HEK293 (cell line): Measurements from ENCODE around the gene RAB10.

Experiments
- CTCF ChIA-PET: fragments of 350-600 bp; formaldehyde crosslinking; extraction: SDS; loops from one replicate; lab custom pipeline; 2021; ENCODE audit warnings: antibody characterized with exemption; lab: Yijun Ruan, JAX
- POLR2A ChIA-PET: fragments of 300-600 bp; formaldehyde crosslinking; extraction: SDS; loops from one replicate; lab custom pipeline; 2020; ENCODE audit warnings: antibody characterized with exemption, inconsistent platforms; lab: Yijun Ruan, JAX
- H3K27ac ChIP-seq: fragments of 200-500 bp; sonication (Bioruptor generic); 2 replicates; pipeline ENCODE4 v1.5.1; 2014; ENCODE audit warnings: low read depth, low read length, control low read depth, inconsistent platforms; ENCODE audit errors: extremely low read depth
- H3K36me3 ChIP-seq, 2 experiments: fragments of 200-500 bp in 1 of 2; sonication (Bioruptor generic) in 1 of 2; 1 replicate in 1 of 2; 2 replicates in 1 of 2; pipeline ENCODE4 v1.5.1; 2014 to 2017; ENCODE audit warnings: inconsistent platforms in 2 of 2, low read length in 2 of 2; ENCODE audit not compliant: control insufficient read depth in 2 of 2, insufficient read depth in 1 of 2
- H3K4me1 ChIP-seq: fragments of 200-500 bp; sonication (Bioruptor generic); 2 replicates; pipeline ENCODE4 v1.5.1; 2014; ENCODE audit warnings: mild to moderate bottlenecking, low read length, inconsistent platforms; ENCODE audit not compliant: control insufficient read depth, insufficient read depth
- H3K4me3 ChIP-seq: 2 replicates; pipeline ENCODE4 v1.5.1; 2011; ENCODE audit warnings: low read depth, mild to moderate bottlenecking, control low read depth, low read length, moderate library complexity
- H3K9me3 ChIP-seq: fragments of 200-500 bp; sonication (Bioruptor generic); 2 replicates; pipeline ENCODE4 v1.5.1; 2014; ENCODE audit warnings: low read depth, low read length, inconsistent platforms; ENCODE audit not compliant: control insufficient read depth, insufficient read depth
- HOXC10 ChIP-seq: sonication (generic); formaldehyde crosslinking; IDR thresholded peaks from 2 replicates; pipeline ENCODE4 v1.8.1; 2023; ENCODE audit warnings: mild to moderate bottlenecking, missing genetic modification reagents
- KLF10 ChIP-seq: fragments of 450-650 bp; IDR thresholded peaks from 2 replicates; pipeline ENCODE4 v1.5.1; 2018; ENCODE audit warnings: missing biosample characterization, mild to moderate bottlenecking, missing genetic modification characterization
- MEIS1 ChIP-seq: sonication (generic); formaldehyde crosslinking; IDR thresholded peaks from 2 replicates; pipeline ENCODE4 v1.8.1; 2022; ENCODE audit warnings: missing genetic modification reagents, mild to moderate bottlenecking, borderline replicate concordance
- OVOL3 ChIP-seq: fragments of 450-650 bp; formaldehyde crosslinking; IDR thresholded peaks from 2 replicates; pipeline ENCODE4 v1.5.1; 2016; ENCODE audit warnings: missing biosample characterization, missing genetic modification characterization
- ZBTB17 ChIP-seq: fragments of 450-650 bp; formaldehyde crosslinking; IDR thresholded peaks from 2 replicates; pipeline ENCODE4 v1.5.1; 2016; ENCODE audit warnings: missing biosample characterization, missing genetic modification characterization
- ZFP69B ChIP-seq: fragments of 450-650 bp; formaldehyde crosslinking; IDR thresholded peaks from 2 replicates; pipeline ENCODE4 v1.5.1; 2016; ENCODE audit warnings: missing biosample characterization, missing genetic modification characterization
- ZNF132 ChIP-seq: fragments of 450-650 bp; formaldehyde crosslinking; IDR thresholded peaks from 2 replicates; pipeline ENCODE4 v1.5.1; 2017; ENCODE audit warnings: missing biosample characterization, missing genetic modification characterization, borderline replicate concordance
- ZNF239 ChIP-seq: fragments of 450-650 bp; formaldehyde crosslinking; IDR thresholded peaks from 2 replicates; pipeline ENCODE4 v1.5.1; 2016; ENCODE audit warnings: missing biosample characterization, missing genetic modification characterization
- ZNF266 ChIP-seq: fragments of 450-650 bp; formaldehyde crosslinking; IDR thresholded peaks from 2 replicates; pipeline ENCODE4 v1.5.1; 2016; ENCODE audit warnings: missing biosample characterization, missing genetic modification characterization, low read depth
- ZNF394 ChIP-seq: fragments of 450-650 bp; formaldehyde crosslinking; IDR thresholded peaks from 2 replicates; pipeline ENCODE4 v1.5.1; 2016; ENCODE audit warnings: missing biosample characterization, missing genetic modification characterization, mild to moderate bottlenecking, moderate library complexity, borderline replicate concordance
- ZNF560 ChIP-seq: fragments of 450-650 bp; formaldehyde crosslinking; IDR thresholded peaks from 2 replicates; pipeline ENCODE4 v1.5.1; 2017; ENCODE audit warnings: missing biosample characterization, missing genetic modification characterization, borderline replicate concordance
- ZNF624 ChIP-seq: fragments of 450-650 bp; formaldehyde crosslinking; IDR thresholded peaks from 2 replicates; pipeline ENCODE4 v1.5.1; 2017; ENCODE audit warnings: missing biosample characterization, missing genetic modification characterization
- ZNF658 ChIP-seq: fragments of 450-650 bp; formaldehyde crosslinking; IDR thresholded peaks from 2 replicates; pipeline ENCODE4; 2016; ENCODE audit warnings: missing biosample characterization, missing genetic modification characterization
- ZNF777 ChIP-seq: fragments of 450-650 bp; formaldehyde crosslinking; IDR thresholded peaks from 2 replicates; pipeline ENCODE4 v1.5.1; 2017; ENCODE audit warnings: missing biosample characterization, missing genetic modification characterization, borderline replicate concordance
- ZNF791 ChIP-seq: fragments of 450-650 bp; formaldehyde crosslinking; IDR thresholded peaks from 2 replicates; pipeline ENCODE4 v1.5.1; 2016; ENCODE audit warnings: missing biosample characterization, missing genetic modification characterization
- ZSCAN23 ChIP-seq: fragments of 450-650 bp; formaldehyde crosslinking; IDR thresholded peaks from 2 replicates; pipeline ENCODE4 v1.5.1; 2016; ENCODE audit warnings: missing biosample characterization, missing genetic modification characterization
- ZXDB ChIP-seq: fragments of 450-650 bp; formaldehyde crosslinking; IDR thresholded peaks from 2 replicates; pipeline ENCODE4 v1.5.1; 2016; ENCODE audit warnings: missing biosample characterization, missing genetic modification characterization
- TF ChIP-seq, protein P1 (sequence below): fragments of 450-650 bp; formaldehyde crosslinking; IDR thresholded peaks from 2 replicates; pipeline ENCODE4 v1.5.0; 2017; ENCODE audit warnings: missing biosample characterization, missing genetic modification characterization, borderline replicate concordance
- TF ChIP-seq, protein P2 (sequence below): fragments of 450-650 bp; formaldehyde crosslinking; IDR thresholded peaks from 2 replicates; pipeline ENCODE4 v1.5.1; 2016; ENCODE audit warnings: missing biosample characterization, missing genetic modification characterization
- TF ChIP-seq, protein P3 (sequence below): fragments of 450-650 bp; formaldehyde crosslinking; IDR thresholded peaks from 2 replicates; pipeline ENCODE4 v1.5.1; 2016; ENCODE audit warnings: missing biosample characterization, missing genetic modification characterization
- TF ChIP-seq, protein P4 (sequence below): fragments of 450-650 bp; formaldehyde crosslinking; IDR thresholded peaks from 2 replicates; pipeline ENCODE4 v1.5.1; 2017; ENCODE audit warnings: missing biosample characterization, missing genetic modification characterization
- TF ChIP-seq, protein P5 (sequence below): IDR thresholded peaks from 2 replicates; pipeline ENCODE4 v1.6.1; 2011; ENCODE audit warnings: mild to moderate bottlenecking, low read depth, low read length, borderline replicate concordance
- TF ChIP-seq, protein P6 (sequence below): fragments of 450-650 bp; formaldehyde crosslinking; optimal IDR thresholded peaks from 2 replicates; pipeline ENCODE3; 2016; ENCODE audit warnings: missing biosample characterization, mild to moderate bottlenecking, missing genetic modification characterization

RAB10 gene

DNA sequence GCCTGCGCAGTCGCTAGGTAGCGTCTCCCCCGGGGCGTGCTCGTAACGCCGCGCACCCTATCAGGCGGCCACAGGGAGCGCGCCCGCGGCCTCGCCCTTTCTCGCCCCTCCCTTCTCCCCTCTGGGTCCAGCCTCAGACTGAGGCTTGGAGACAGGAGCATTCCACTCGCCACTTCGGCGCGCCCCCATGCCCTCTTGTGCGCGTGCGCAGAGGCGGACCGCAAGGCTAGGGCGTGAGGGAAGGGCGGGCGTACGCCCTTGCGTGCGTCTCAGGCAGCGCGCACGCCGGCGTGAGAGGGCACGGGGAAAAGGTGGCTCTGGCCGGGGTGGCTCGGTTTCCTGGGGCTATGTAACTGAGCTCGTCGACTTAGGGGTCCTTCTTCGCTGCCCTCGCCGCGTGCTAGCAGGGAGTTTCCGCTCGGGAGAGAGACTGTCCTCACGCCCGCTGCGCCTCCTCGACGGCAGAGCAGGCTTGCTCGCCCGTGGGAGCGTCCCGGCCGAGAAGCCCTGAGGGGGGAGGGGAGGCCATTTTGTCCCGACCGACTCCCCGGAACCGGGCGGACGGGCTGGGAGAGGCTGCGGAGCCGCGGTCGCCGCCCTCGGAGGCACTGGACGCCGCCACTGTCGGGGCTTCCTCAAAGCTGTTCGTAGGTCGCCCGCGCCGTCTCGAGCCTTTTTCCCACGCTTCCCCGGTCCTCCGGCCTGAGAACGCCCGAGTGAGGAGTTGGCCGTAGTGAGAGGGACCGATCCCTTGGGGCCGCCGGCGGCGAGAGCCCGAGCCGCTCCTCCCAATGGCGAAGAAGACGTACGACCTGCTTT lies at the start of gene RAB10:
TSS of gene RAB10 (plus strand) at position 267 of the 819 bp plus-strand sequence. CDS start at position 792, 525 bp downstream.
- ChIA-PET POLR2A (interaction anchor here (0.7 to 3.1 kb wide), 18 partner anchors 9 to 633 kb away, joined by 3 to 24 read pairs (median 6); partner anchors contain the start of genes ASXL2, HADHA, HADHB and KIF3C), CTCF (interaction anchor here (0.5 to 1.8 kb wide), 8 partner anchors 9 to 111 kb away, joined by 3 to 9 read pairs (median 4); no protein-coding TSS in a partner anchor)
- Histone ChIP-seq H3K36me3 (peaks cover 0 to 3% of the 10 kb centered on the region in 2 experiments; a peak in 2 of 3 replicates), H3K9me3 (no peaks in the 10 kb centered on the region), H3K27ac (peak within 1 kb of the TSS; percentile 91), H3K4me3 (peak within 1 kb of the TSS; percentile 92), H3K4me1 (peaks cover 3% of the 10 kb centered on the region; the same call in 1 of the 2 replicates)
- TF ChIP-seq, protein P1, sequence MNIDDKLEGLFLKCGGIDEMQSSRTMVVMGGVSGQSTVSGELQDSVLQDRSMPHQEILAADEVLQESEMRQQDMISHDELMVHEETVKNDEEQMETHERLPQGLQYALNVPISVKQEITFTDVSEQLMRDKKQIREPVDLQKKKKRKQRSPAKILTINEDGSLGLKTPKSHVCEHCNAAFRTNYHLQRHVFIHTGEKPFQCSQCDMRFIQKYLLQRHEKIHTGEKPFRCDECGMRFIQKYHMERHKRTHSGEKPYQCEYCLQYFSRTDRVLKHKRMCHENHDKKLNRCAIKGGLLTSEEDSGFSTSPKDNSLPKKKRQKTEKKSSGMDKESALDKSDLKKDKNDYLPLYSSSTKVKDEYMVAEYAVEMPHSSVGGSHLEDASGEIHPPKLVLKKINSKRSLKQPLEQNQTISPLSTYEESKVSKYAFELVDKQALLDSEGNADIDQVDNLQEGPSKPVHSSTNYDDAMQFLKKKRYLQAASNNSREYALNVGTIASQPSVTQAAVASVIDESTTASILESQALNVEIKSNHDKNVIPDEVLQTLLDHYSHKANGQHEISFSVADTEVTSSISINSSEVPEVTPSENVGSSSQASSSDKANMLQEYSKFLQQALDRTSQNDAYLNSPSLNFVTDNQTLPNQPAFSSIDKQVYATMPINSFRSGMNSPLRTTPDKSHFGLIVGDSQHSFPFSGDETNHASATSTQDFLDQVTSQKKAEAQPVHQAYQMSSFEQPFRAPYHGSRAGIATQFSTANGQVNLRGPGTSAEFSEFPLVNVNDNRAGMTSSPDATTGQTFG = no peak
- TF ChIP-seq ZXDB = peak; percentile 86
- peak; percentile 25; the same call in 1 of the 2 replicates for TF ChIP-seq ZSCAN23 (tag by site-specific recombination)
- TF ChIP-seq, protein P2, sequence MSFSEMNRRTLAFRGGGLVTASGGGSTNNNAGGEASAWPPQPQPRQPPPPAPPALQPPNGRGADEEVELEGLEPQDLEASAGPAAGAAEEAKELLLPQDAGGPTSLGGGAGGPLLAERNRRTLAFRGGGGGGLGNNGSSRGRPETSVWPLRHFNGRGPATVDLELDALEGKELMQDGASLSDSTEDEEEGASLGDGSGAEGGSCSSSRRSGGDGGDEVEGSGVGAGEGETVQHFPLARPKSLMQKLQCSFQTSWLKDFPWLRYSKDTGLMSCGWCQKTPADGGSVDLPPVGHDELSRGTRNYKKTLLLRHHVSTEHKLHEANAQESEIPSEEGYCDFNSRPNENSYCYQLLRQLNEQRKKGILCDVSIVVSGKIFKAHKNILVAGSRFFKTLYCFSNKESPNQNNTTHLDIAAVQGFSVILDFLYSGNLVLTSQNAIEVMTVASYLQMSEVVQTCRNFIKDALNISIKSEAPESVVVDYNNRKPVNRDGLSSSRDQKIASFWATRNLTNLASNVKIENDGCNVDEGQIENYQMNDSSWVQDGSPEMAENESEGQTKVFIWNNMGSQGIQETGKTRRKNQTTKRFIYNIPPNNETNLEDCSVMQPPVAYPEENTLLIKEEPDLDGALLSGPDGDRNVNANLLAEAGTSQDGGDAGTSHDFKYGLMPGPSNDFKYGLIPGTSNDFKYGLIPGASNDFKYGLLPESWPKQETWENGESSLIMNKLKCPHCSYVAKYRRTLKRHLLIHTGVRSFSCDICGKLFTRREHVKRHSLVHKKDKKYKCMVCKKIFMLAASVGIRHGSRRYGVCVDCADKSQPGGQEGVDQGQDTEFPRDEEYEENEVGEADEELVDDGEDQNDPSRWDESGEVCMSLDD (tag by site-specific recombination) = peak; percentile 86
- no peak for TF ChIP-seq MEIS1 (CRISPR knock-in tag)
- TF ChIP-seq ZNF266 = no peak
- TF ChIP-seq ZNF239 (tag by site-specific recombination) = no peak
- TF ChIP-seq, protein P3, sequence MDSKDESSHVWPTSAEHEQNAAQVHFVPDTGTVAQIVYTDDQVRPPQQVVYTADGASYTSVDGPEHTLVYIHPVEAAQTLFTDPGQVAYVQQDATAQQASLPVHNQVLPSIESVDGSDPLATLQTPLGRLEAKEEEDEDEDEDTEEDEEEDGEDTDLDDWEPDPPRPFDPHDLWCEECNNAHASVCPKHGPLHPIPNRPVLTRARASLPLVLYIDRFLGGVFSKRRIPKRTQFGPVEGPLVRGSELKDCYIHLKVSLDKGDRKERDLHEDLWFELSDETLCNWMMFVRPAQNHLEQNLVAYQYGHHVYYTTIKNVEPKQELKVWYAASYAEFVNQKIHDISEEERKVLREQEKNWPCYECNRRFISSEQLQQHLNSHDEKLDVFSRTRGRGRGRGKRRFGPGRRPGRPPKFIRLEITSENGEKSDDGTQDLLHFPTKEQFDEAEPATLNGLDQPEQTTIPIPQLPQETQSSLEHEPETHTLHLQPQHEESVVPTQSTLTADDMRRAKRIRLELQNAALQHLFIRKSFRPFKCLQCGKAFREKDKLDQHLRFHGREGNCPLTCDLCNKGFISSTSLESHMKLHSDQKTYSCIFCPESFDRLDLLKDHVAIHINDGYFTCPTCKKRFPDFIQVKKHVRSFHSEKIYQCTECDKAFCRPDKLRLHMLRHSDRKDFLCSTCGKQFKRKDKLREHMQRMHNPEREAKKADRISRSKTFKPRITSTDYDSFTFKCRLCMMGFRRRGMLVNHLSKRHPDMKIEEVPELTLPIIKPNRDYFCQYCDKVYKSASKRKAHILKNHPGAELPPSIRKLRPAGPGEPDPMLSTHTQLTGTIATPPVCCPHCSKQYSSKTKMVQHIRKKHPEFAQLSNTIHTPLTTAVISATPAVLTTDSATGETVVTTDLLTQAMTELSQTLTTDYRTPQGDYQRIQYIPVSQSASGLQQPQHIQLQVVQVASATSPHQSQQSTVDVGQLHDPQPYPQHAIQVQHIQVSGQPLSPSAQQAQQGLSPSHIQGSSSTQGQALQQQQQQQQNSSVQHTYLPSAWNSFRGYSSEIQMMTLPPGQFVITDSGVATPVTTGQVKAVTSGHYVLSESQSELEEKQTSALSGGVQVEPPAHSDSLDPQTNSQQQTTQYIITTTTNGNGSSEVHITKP = peak; percentile 93
- peak; percentile 56; the same call in 1 of the 2 replicates for TF ChIP-seq ZNF394
- TF ChIP-seq ZNF624 = no peak
- no peak for TF ChIP-seq HOXC10 (CRISPR knock-in tag)
- TF ChIP-seq ZNF132 (tag by site-specific recombination) = no peak
- TF ChIP-seq ZNF791 (tag by site-specific recombination) = no peak
- TF ChIP-seq, protein P4, sequence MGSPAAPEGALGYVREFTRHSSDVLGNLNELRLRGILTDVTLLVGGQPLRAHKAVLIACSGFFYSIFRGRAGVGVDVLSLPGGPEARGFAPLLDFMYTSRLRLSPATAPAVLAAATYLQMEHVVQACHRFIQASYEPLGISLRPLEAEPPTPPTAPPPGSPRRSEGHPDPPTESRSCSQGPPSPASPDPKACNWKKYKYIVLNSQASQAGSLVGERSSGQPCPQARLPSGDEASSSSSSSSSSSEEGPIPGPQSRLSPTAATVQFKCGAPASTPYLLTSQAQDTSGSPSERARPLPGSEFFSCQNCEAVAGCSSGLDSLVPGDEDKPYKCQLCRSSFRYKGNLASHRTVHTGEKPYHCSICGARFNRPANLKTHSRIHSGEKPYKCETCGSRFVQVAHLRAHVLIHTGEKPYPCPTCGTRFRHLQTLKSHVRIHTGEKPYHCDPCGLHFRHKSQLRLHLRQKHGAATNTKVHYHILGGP (tag by site-specific recombination) = no peak
- no peak for TF ChIP-seq OVOL3 (tag by site-specific recombination)
- peak; percentile 34; the same call in 1 of the 2 replicates for TF ChIP-seq KLF10 (tag by site-specific recombination)
- TF ChIP-seq, protein P5, sequence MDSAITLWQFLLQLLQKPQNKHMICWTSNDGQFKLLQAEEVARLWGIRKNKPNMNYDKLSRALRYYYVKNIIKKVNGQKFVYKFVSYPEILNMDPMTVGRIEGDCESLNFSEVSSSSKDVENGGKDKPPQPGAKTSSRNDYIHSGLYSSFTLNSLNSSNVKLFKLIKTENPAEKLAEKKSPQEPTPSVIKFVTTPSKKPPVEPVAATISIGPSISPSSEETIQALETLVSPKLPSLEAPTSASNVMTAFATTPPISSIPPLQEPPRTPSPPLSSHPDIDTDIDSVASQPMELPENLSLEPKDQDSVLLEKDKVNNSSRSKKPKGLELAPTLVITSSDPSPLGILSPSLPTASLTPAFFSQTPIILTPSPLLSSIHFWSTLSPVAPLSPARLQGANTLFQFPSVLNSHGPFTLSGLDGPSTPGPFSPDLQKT = no peak
- TF ChIP-seq ZNF658 (tag by site-specific recombination) = no peak
- 0 out of 2 replicates have a peak, but pooled peaks have one; percentile 20 for TF ChIP-seq ZBTB17 (tag by site-specific recombination)
- no peak for TF ChIP-seq ZNF560 (tag by site-specific recombination)
- peak; percentile 36; the same call in 1 of the 2 replicates for TF ChIP-seq ZFP69B (tag by site-specific recombination)
- peak; percentile 95; the same call in 1 of the 2 replicates for TF ChIP-seq ZNF777 (tag by site-specific recombination)
- TF ChIP-seq, protein P6, sequence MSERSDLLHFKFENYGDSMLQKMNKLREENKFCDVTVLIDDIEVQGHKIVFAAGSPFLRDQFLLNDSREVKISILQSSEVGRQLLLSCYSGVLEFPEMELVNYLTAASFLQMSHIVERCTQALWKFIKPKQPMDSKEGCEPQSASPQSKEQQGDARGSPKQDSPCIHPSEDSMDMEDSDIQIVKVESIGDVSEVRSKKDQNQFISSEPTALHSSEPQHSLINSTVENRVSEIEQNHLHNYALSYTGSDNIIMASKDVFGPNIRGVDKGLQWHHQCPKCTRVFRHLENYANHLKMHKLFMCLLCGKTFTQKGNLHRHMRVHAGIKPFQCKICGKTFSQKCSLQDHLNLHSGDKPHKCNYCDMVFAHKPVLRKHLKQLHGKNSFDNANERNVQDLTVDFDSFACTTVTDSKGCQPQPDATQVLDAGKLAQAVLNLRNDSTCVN (tag by site-specific recombination) = peak; percentile 100
